ENCODE data around the gene RAB1B. TPM values are rescaled to one million over a fixed set of nuclear protein-coding genes. Genes with fewer than 3 reads are reported as not detected.
"Not testable (repeated sequence)": the region's sequence is repeated elsewhere in the genome, so short reads cannot be mapped to it uniquely, and the experiment has no call there.

Gene RAB1B
- total RNA-seq, 1 donor from 2014 or later = 159 TPM

GRCh38 chr11:66317723-66318599 is 49.5 kb downstream of the RAB1B start:
- intact Hi-C loops (cut with micrococcal nuclease) = no loop called here

DNA sequence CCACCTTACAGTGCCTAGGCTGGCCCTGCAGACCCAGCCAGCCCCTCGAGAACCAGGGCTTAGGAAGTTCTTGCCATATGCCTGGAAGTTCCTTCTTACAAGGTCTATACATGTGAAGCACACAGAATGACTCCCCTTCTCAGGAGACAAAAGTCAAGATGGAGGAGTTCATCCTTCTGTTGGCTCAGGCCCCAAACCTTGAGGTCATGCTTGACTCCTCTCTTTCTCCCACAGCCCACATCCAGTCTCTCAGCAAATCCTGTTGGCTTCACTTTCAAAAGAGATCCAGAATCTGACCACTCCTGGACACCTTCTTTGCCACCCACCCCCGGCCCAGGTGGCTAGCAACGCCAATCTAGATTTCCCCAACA is 50.1 kb downstream of the RAB1B start:
- intact Hi-C loops (cut with micrococcal nuclease) = no loop called here

DNA sequence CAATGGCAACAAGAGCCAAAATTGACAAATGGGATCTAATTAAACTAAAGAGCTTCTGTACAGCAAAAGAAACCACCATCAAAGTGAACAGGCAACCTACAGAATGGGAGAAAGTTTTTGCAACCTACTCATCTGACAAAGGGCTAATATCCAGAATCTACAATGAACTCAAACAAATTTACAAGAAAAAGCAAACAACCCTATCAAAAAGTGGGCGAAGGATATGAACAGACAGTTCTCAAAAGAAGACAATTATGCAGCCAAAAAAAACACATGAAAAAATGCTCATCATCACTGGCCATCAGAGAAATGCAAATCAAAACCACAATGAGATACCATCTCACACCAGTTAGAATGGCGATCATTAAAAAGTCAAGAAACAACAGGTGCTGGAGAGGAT is 51.9 kb downstream of the RAB1B start:
- intact Hi-C loops (cut with micrococcal nuclease) = not testable (repeated sequence)

GRCh38 chr11:66320748-66321147 is 52.3 kb downstream of the RAB1B start:
- intact Hi-C loops (cut with micrococcal nuclease) = not testable (repeated sequence)

DNA sequence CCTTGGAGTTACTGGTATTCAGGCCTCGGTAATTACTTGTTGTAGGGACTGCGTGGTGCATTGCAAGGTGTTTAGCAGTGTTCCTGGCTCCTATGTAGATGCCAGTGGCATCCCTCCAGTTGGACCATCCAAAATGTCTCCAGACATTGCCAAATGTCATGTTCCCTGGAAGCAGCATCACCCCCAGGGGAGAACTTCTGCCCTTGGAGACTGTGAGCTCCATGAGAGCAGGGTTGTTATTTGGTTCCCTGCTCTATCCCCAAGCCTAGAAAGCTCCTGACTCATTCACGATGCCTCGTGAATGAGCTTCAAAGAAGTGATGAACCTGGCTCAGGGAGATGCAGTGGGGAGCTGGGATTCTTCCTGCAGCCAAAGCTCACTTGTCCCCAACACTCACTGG is 53.2 kb downstream of the RAB1B start:
- intact Hi-C loops (cut with micrococcal nuclease) = no loop called here

DNA sequence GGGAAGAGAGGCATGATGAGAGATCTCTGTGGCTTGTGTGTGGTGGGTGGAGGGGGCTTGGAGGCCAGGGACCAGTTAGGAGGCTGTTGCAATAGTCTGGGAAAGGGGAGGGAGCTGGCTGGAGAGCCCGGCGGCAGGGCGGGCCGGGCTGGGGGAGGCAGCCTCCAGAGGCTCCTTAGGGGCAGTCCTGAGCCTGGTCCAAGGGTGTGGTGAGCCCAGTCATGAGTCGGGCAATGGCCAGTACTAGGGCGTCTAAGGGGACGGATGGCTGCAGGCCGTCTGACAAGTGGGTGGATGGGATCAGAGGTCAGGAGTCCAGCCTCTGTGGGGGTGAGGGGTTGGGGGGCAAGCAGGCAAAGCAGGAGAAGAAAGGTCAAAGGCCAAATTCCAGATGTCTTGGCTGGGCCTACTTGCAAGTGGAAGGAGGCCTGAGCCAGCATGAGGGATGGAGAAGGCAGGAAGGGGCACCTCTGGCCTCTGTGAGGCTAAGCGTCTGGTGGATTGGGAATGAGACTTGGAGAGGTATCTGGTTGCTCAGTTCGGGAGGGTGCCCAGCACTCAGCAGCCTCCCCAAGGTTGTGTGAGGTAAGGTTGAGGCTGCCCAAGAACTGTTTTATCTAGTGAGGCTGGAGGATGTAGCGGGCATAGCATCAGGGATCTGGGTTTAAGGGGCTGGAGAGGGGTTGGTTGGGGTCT is 54.4 kb downstream of the RAB1B start:
- intact Hi-C loops (cut with micrococcal nuclease) = no loop called here

DNA sequence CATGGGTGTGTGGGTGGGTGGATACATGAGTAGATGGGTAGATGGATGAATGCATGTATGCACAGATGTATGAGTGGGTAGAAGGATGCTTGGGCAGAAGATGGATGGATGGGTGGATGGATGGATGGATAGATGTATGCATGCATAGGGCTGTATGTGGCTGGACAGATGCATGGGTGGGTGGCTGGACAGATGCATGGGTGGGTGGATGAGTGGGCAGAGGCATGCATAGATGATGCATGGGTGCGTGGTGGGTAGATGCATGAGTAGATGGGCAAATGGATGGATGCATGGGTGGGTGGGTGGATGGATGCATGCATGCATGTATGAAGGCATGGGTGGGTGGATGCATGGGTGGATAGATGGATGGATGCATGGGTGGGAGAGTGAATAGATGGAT is 55.2 kb downstream of the RAB1B start:
- intact Hi-C loops (cut with micrococcal nuclease) = no loop called here

DNA sequence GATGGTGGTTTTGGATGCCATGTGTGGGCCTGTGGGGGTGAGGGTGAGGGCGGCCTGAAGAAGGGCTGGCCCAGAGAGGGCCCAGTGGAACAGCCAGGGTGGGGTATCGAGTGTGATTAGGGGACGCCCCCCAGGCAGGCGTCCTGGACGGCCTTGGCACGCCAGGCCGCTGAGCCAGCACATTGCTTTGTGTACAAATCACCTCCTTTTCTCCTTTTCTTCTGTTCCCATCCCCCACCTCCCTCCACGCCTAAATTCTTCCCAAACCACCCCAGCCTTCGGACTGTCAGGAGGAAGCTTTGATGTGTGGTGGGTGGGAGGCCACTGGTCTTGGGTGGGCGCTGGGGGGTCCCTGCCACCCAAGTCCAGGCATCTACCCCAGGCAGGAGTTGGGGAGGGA is 56.2 kb downstream of the RAB1B start:
- intact Hi-C loops (cut with micrococcal nuclease) = no loop called here

DNA sequence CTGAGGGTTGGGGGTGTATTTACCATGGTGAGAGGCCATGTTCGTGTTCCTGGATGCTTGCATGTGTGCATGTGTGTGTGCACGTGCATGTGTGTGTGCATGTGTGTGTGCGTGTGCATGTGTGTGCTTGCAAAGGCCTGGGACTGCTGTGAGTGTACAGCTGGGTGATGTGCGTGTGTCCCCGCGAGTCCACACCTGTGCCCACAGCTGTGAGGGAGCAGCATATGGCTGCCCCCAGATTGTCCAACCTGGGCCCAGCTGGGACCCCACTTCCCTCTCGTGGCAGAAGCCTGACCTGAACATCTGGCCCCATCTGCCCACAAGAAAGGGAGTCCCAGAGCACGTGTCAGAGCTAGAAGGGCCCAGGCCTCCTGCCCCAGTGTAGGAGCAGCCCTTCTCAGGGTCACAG is 56.8 kb downstream of the RAB1B start:
- intact Hi-C loops (cut with micrococcal nuclease) = no loop called here

DNA sequence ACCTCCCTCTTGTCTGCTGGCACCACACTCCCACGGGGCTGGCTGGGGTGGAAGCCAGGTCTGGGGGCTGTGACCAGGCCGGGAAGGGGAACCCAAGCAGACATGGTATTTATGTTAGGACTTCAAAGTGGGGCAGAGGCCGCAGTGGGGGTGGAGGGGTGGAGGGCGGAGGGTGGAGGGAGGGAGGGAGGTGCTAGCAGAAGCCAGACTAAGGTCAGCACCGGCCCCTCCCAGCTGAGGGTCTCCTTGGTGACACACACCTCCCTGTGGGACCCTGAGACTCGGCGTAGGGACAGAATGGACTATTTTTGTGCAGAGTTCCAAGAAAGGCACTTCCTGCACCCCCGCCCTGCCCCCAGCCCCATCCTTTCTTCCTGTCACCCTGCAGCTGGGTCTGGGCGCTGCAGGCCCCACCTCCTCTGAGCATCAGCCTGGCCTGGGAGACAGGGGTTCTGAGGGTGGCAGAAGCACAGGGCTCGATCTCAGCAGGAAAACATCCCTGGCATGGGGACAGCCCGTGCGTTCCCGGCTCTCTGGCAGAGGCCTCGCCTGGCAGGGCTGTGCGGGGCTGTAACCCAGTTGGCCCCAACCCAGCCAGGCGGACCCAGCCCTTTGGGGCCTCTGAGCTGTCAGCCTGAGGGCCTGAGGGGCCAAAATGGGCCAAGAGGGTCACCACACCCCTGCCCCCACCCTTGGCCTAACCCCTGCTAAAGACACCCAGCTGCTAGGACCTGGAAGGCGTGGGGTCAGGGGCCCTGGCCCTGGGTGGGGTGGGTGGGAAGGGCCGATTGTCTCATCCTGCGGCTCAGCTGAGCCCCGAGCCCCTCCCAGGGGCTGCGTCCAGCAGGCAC is 58.0 kb downstream of the RAB1B start:
- intact Hi-C loops (cut with micrococcal nuclease) = no loop called here

Other genes starting within 250 kb of the RAB1B start
- gene CATSPER1, start 242.2 kb upstream of the RAB1B start, total RNA-seq = 0.32 TPM in 1 of 2 replicates, not detected in the other
- not detected in 2 replicates for gene GAL3ST3, start 219.5 kb upstream of the RAB1B start, total RNA-seq
- gene SF3B2, start 216.3 kb upstream of the RAB1B start, total RNA-seq = 226 and 228 TPM in 2 replicates
- 94.5 and 102 TPM in 2 replicates for gene PACS1, start 198.4 kb upstream of the RAB1B start, total RNA-seq
- gene KLC2, start 10.9 kb upstream of the RAB1B start, total RNA-seq = 42.3 and 42.5 TPM in 2 replicates
- 1.5 and 1.6 TPM in 2 replicates for gene CNIH2, start 9.5 kb downstream of the RAB1B start, total RNA-seq
- gene YIF1A, start 20.5 kb downstream of the RAB1B start, total RNA-seq = 45.4 and 53.0 TPM in 2 replicates
- not detected in 2 replicates for gene TMEM151A, start 23.3 kb downstream of the RAB1B start, total RNA-seq
- gene CD248, start 48.4 kb downstream of the RAB1B start, total RNA-seq = 0.09 and 0.18 TPM in 2 replicates
- 1.3 and 1.8 TPM in 2 replicates for gene RIN1, start 67.8 kb downstream of the RAB1B start, total RNA-seq
- gene BRMS1, start 76.5 kb downstream of the RAB1B start, total RNA-seq = 42.5 and 44.9 TPM in 2 replicates
- gene B4GAT1, start 79.0 kb downstream of the RAB1B start, total RNA-seq = 7.0 and 7.3 TPM in 2 replicates
- gene SLC29A2, start 103.1 kb downstream of the RAB1B start, total RNA-seq = 8.0 and 8.1 TPM in 2 replicates
- 0.27 and 0.61 TPM in 2 replicates for gene NPAS4, start 152.4 kb downstream of the RAB1B start, total RNA-seq
- 82.4 and 87.6 TPM in 2 replicates for gene MRPL11, start 170.2 kb downstream of the RAB1B start, total RNA-seq
- 8.3 and 8.8 TPM in 2 replicates for gene PELI3, start 198.3 kb downstream of the RAB1B start, total RNA-seq
- gene DPP3, start 211.8 kb downstream of the RAB1B start, total RNA-seq = 87.0 and 89.6 TPM in 2 replicates
- 14.9 and 18.2 TPM in 2 replicates for gene BBS1, start 242.0 kb downstream of the RAB1B start, total RNA-seq

Data from T-helper 2 cell treated with Interferon-gamma antibody and Interleukin-4, amounts not matched to agents 100 ng/mL and 5 ng/mL, for 36 hours (primary cell).